ENCODE data around the gene FOXP1.

The FOXP1 gene

DNA sequence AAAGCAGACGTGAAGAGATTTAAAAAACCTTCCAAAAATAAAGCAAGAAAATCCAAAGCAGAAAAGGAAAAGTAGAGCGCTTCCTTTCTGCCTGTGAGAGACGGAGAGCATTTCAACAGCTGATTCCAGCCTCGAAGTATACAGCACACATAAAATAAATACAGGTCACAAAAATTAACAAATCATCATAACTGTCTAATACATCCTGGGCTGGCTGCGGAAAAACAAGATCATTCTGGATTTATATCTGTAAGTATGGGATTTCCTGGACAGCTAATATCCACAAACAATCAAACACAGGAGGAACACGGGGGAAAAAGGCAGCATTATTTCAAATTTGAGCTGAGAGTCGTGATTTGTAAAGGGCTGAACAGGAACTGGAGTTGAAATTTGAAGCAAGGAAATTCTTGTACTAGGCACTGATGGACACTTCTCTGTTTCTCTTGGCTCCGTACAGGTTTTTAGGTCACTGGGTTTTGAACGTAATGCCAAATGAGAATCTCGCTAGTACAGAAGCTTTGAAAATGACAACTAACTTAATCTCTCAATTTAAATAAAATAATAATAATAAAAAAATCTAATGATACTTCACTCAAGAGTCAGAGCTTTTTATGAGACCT lies 577.7 kb downstream of the FOXP1 start:
- no peak for DNase-seq (ENCODE audit: low read depth)

DNA sequence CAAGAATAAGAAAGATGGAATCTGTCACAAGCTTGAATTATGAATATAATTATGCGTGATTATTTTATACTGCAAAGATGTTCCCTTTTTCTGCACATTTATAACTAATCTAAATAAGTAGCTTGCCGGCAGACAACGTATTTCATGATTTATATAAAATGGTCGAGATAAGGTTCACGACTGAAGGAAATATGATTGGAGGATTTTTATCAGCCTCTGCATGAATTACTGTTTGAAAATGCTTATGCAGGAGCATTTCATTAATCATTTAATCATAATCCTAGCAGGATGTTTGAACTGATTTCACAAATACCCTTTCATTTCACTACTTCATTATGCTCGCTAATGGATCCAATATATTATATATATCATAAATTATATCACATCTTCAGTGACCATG lies 580.0 kb downstream of the FOXP1 start:
- DNase-seq (ENCODE audit: low read depth), result no peak

DNA sequence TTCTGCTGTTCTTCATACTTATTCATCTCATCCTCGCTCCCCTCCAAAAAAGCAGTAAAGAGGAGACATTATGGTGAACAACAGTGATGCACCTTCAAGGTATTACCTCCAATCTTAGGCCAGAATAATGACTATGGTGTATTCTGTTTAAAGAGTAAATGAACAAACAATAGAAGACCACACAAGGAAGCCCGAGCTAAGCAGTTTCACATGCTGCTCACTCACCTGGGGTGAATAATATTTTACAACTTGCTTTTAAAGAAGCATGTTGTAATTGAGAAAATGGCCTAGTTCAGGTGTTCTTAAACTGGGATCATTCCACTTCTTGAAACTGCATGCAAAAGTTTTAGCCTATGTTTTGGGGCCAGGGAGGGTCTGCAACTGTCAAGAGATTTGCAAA lies 581.2 kb downstream of the FOXP1 start:
- DNase-seq (ENCODE audit: low read depth), result no peak

DNA sequence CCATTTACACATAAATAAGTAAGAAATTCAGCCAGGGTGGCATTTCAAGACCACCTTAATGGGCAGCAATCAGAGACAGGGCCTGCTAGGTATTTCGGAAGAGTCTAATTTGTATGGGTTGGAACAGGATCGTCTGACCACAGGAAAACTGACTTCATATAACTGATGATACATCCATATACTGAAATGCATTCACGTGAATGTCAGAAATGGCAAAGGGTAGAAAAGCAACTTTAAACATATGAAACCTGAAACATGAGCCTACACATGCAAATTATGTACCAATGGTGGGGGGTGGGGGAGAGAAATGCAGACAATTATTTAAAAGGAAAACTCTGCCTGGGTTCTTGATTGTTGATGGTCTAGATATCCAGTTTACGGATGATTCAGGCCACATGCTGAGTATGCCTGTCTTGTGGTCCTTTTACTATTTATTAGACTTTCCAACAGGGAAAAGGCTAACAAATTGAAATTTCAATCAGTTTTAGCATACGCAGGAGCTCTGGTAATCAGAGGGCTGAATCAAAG lies 582.2 kb downstream of the FOXP1 start:
- no peak for DNase-seq (ENCODE audit: low read depth)

DNA sequence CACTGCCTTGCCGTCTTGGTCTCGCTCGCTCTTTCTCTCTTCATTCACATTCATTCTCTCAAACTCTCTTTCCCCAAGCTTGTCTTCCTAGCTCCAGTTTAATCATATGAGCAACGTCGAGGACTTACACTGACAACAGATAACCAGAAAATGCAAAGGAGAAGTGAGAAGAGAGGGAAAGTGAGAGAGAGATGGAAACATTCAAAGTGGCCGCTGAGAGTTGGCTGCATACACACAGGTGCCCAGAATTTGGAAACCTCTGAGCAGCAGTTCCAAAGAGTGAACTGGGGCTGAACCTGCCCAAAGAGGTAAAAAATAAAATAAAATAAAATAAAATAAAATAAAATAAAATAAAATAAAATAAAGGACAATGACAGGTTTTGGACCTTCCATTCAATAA lies 583.0 kb downstream of the FOXP1 start:
- no peak for DNase-seq (ENCODE audit: low read depth)

DNA sequence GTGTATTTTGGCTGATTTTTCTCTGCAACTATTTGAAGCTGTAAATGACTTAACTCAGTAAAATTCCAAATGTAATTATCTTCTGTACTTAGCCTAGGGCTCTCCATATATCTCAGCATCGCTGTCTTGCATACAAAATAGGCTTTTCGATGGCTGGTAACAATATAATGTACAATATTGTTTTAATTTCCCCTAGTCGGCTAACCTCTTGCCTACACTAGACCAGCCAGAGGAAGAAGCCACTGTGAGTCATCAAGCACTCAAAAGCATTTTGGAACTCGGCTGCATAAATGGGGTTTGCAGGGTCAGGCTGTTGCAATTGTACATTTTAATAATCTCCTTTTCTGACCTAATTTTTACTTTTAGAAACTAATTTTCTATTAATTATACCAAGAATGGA lies 583.8 kb downstream of the FOXP1 start:
- peak; percentile 40 for DNase-seq (ENCODE audit: low read depth)

DNA sequence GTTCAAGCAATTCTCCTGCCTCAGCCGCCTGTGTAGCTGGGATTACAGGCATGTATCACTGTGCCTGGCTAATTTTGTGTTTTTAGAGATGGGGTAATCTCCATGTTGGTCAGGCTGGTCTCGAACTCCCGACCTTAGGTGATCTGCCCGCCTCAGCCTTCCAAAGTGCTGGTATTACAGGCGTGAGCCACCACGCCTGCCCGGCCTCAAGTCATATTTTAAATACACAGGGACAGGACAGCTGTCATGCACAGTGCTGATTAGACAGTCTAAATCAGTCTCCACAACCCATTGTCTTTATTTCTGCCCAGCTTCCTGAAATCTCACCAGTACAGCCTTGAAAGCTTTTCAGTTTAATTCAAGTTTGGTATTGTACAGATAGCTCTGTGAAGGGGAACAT lies 587.4 kb downstream of the FOXP1 start:
- no peak for DNase-seq (ENCODE audit: low read depth)

DNA sequence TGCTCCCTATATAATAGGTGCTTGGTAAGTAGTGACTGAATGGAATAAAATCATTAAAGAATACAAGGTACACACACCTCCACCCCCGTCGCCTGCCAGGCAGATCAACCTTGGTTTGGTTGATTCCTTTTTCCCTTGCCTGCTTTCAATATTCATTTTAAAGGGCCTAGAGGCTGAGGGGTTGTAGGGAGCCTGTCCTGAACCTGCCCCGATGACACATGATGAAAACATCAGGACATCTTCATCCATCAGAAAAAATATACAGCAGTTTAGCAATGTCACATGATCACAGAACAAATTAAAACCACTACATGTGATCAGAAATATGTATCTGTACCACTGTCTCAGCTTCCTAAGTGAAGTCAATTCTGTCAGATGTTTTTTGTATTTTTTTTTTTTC lies 588.9 kb downstream of the FOXP1 start:
- DNase-seq (ENCODE audit: low read depth), result no peak

DNA sequence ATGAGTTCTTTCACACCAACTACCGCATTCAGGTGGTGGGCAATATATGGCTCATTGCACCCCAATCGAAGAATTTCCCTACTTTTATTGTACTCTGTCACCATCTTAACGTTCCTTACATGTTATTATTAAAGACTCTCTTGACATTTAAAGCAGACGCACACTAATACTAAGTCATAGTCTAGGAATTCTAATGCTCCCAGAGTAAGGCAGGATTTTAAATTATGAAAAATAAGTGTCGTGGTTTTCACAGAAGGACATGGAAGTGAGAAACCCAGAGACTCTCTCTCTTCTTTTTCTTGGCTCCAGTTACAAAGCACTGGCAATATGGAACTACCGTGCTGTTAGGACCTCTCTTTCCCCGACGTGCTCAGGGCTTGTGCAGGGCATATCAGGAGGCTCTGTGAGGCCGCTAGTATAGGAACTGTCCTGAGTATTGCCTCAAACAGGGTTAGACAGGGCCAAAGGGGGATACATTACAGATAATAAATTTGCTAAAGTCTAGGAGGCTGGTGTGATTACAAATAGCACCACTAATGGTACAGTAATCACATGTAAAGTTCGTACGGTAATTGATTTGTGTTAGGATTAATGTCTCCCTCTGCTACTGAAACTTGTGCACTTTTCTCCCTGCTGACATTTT lies 590.8 kb downstream of the FOXP1 start:
- no peak for DNase-seq (ENCODE audit: low read depth)

DNA sequence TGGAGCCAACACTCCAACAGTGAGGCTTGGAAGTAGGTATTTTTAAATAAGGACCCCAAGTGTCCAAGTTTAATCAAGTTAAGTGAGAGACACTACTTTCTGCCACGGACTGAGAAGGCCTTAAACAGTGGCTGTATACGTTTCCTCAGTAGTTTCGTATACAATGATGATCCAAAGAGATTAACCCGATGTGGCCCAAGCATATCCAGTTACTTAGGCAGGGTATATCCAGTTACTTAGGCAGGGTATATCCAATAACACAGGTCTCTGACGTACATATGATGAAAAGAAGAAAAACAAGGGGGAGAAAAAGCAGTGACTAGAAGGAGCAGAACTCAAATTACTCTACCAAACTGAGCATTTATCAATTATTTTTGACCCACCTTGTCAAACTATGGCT lies 591.4 kb downstream of the FOXP1 start:
- no peak for DNase-seq (ENCODE audit: low read depth)

DNA sequence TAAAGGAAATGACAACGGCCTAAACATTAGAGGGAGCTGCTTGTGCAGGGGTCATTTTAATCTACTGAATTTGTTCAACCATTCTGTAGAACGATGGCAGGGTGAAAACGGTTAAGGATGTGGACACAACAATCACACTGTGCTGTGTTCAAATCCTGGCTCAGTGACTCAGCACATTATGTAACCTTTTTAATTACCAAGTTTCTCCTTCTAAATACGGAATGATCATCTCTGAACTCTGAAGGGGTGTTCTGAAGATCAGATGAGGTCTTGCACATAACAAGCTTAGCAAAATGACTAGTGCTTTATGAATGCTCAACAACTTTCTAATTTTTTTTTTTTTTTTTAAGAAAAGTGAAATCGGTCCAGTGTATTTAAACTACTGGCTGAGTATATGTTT lies 592.8 kb downstream of the FOXP1 start:
- DNase-seq (ENCODE audit: low read depth), result no peak

DNA sequence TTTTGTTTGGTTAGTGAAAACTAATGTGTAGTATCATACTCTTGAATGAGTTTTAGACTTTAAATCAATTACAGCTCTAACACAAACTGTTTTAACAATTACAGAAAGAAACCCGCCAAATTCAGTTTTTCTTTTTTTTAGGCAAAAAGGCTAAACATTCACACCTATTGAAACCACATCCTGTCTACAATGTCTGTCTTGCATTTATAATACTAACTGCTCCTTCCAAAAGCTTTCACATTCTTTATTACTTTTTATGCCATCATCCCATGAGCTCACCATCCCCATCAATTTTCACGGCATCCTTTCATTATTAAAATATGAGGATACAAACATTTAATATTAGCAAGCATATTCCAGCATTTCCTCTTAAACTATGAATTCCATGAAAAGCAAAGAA lies 593.3 kb downstream of the FOXP1 start:
- no peak for DNase-seq (ENCODE audit: low read depth)

DNA sequence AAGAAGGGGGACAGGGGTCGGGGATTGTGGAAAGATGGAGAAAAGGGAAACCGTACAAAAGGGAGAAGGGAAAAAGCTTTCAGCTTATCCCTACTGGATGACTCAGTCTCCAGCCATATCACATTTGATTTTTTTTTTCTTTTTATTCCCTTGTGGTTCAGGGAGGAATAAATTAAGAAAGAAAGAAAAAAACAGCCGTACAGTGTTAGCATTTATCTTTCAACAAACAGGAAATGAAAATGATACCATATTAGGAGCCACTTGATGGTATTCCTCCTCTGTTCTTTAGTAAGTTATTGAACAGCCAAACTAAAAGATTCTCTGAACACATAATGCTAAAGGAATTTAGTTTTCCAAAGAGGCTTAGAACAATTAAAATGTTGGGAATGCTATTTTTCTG lies 594.4 kb downstream of the FOXP1 start:
- no peak for DNase-seq (ENCODE audit: low read depth)

DNA sequence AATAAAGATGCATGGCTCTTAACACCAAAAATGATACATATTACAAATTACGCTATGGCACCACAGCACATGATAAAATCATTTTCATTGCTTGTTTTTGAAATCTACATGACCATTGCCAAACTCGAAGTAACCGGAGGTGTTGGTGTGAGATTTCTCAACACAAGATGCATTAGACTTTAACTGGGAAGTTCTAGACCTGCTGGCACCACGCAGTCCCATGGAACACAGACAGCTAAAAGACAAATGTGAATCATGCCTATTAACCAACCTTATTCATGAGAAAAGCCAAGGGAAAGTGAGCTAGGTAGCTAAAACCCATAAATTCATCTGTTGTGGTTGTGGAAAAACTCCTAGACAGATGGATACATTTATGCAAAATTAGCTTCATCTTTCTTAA lies 595.4 kb downstream of the FOXP1 start:
- no peak for DNase-seq (ENCODE audit: low read depth)

DNA sequence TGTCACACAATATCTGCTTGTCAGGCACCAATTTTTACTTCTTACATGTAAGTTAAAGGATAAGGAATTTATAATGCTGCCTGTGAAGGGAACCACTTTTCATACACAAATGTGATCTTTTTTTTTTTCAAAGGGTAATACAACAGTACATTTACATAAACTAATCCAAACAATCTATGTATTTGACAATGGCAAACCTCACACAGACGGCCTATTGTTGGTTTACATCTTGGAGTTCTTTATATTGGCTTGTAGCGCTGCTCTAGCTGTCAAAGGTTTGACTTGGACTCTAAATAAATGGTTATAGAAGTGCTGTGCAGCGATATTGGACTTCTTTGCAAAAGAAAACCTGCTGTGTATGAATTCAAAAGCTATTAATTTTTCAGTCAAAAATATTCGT lies 598.0 kb downstream of the FOXP1 start:
- DNase-seq (ENCODE audit: low read depth), result no peak

DNA sequence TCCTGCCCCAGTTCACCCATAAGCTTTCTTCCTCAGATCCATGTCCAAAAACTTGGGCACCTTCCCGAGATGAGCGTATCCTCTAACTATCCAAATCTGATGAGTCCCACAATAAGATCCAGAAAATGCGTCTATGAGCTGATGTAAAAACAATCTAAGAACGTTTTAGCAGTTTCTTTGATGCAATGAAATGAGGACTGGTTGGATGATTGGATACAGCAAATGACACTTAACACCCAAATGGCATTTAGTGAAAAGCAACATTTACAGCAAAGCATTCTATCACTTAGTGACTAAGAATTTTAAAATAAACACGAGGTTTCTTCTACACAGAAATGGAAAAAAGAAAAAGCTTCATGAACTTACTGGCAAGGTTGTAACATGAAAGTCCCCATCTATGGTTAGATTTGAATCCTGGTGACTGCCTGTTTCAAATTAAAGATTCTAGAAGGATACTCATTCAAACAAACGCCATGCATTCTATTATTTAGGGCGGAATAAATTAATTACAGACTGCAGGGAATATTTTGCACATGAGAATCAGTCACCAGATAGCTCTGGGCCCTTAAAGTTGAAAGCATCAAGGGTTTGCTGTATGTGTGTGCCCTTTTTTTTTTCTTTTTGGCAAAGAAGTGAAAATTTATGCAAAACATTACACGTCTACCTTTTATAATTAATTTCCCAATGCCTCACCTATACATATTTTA lies 598.6 kb downstream of the FOXP1 start:
- DNase-seq (ENCODE audit: low read depth), result no peak

DNA sequence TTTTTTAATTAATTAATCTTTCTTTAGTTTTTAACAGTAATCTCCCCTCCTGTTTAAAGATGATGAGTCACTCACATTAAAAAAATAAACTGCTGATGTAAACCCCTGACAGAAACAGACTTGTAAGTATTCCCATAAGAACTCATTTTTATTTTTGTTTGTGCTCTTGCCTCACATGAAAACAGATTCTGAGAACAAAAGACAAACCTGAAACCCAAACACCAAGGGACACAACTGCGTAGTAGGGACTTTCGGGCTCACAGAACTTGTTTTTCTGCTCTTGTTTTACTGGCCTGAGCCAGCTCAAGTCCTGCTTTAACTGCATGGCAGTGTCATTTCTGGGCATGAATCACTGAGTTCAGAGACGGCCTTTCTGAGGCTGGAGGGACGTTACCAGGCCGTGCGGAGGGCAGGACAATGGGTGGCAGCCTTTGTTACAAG lies 600.8 kb downstream of the FOXP1 start:
- no peak for DNase-seq (ENCODE audit: low read depth)

DNA sequence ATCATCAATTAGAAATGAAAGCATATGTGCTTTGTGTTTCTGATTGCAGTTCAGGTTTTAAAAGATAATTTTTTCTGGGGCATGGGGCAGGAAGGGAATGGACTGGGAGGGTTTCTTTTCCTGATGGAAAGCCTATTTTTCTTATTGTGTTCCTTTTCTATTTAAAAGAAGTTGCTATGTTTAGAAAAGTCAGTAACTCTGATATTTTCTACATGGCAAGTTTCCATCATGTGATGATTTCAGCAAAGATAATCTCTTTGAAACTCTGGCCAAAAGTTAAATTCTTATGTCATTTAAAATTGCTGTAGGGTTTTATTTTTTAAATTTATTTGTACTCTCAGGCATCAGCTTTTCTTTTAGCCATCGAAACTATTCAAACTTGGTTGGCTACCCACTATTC lies 601.2 kb downstream of the FOXP1 start:
- DNase-seq (ENCODE audit: low read depth), result no peak

DNA sequence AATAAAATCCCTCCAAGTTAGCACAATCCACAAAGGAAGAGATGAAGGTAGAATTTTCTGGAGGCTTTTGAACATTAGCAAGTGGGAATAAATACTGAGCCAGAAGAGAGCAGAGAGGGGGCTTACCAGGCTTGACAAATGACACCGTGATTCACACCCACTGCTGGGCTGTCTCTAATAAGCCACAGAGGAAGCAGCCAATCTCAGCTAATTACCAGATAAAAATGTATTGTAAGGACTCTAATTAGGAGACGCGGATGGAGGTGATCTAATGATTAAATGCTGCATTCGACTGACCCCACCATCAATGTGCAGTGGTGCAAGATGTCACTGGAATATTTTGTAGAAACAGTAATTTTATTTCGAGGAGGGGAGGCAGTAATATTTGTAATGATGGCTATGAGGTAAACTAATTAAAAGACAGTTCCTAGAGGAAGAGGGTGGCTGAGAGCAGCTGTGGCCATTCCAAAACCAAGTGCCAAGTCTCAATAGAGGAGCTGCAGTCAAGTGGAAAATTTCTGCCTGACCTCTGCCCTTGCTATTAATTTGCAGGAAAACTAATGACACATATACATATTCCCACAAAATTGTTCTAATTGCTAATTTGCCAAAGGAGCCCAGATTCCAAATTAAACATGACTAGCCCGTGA lies 602.2 kb downstream of the FOXP1 start:
- DNase-seq (ENCODE audit: low read depth), result no peak

DNA sequence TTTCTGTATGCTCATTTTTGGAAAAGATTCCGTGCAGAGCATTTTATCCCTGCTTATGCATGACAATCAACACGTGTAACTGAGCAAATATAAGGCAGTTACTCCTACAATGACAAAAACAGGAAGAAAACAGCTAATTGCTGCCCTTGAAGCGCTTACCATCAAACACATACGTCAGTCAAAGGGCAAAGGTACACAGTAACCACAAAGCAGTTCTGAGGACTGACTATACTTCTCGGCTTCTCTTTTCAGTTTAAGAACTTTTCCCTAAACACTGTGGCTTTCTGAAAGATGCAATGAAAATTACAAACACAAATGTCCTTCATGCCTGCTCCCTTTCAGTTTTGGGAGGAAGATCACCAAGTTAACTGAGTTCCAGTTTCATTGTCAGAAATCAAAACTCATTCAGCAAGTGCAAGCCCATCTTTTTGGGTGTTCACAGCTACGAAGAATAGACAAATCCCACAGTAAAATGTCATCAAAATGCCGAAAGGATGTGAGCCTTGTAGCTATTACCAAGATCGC lies 602.8 kb downstream of the FOXP1 start:
- no peak for DNase-seq (ENCODE audit: low read depth)

DNA sequence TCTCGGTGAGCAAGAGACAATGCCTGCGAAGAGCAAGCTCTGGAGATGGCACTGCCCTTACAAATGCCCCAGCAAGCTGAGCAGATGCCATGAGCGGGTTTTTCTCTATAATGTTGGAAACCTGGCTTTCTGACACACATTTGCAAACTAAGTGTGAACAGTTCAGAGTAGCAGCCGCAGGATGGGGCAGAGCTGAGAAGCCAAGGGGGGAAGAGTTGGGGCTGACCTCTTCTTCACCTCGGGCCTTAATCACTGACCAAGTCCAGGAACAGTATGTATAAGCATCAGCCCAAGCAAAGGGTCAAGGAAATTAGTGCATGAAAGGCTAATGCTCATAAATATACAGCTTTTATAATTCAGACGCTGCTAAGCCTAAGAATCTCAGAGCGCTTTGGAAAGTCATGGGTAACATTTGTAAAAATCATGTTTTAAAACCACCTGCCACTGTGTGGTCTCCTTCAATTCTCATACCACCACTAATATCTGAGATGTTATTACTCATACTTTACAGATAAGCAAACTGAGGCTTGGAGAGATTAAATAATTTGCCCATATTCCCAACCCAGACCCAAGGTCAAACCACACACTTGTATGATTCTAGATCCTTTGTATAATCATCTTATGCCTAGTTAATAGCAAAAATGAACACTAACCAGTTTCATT lies 603.4 kb downstream of the FOXP1 start:
- no peak for DNase-seq (ENCODE audit: low read depth)

DNA sequence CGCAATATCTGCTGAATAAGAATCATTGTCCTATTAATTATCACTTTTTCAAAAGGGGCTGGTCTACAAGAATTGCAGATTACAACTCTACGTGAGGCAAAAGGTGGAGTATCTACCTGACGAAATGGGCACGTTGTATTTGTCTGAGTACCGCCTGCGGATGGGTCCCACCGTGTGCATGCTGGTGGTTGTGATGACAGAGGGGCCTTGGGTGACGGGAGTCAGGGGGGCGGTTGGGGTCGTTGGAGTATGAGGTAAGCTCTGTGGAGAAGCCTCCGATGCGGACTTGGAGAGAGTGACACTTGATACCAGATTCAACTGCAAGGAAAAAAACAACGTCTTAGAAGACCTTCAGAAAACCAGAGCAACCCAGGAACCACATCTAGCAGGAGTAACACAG lies 605.8 kb downstream of the FOXP1 start:
- no peak for DNase-seq (ENCODE audit: low read depth)
